D721Med (cell line): ENCODE measurements around the gene MEX3D.

ENCODE experiments used
- DNase-seq: peaks from one replicate; pipeline ENCODE4 v3.0.0; 2011; ENCODE audit warnings: low spot score; ENCODE audit not compliant: insufficient read length
- FAIRE-seq: peaks from 2 replicates; lab custom pipeline; 2011; peaks lifted over from hg19 to GRCh38; lab: Jason Lieb, UNC
- CTCF ChIP-seq: IDR thresholded peaks from 2 replicates; pipeline ENCODE4 v1.5.1; 2012; ENCODE audit warnings: mild to moderate bottlenecking, control low read depth; ENCODE audit not compliant: insufficient read depth; ENCODE audit errors: missing control alignments

Gene MEX3D

GRCh38 chr19:1612114-1613086, 44.3 kb upstream of the MEX3D start:
- no peak for DNase-seq
- TF ChIP-seq CTCF = no peak

GRCh38 chr19:1611353-1611752, 43.2 kb upstream of the MEX3D start:
- TF ChIP-seq CTCF = no peak
- DNase-seq (no peak), FAIRE-seq (no peak)

More at GRCh38 chr19:1612114-1613086, 44.3 kb upstream of the MEX3D start:
- FAIRE-seq = no peak

- DNase-seq = no peak
- FAIRE-seq = no peak
- TF ChIP-seq CTCF = no peak
These were observed 42.5 kb upstream of the MEX3D start for GRCh38 chr19:1610579-1610978.

- FAIRE-seq (no peak), DNase-seq (no peak)
These were observed 41.8 kb upstream of the MEX3D start for GRCh38 chr19:1609680-1610474.

GRCh38 chr19:1609103-1609396, 40.9 kb upstream of the MEX3D start:
- no peak for FAIRE-seq
- TF ChIP-seq CTCF = no peak
- no peak for DNase-seq

More at GRCh38 chr19:1609680-1610474, 41.8 kb upstream of the MEX3D start:
- no peak for TF ChIP-seq CTCF

GRCh38 chr19:1608359-1609102, 40.4 kb upstream of the MEX3D start:
- no peak for FAIRE-seq
- DNase-seq = no peak
- TF ChIP-seq CTCF = no peak
